ENCODE results near the gene THAP7.
"Not testable (repeated sequence)": the region's sequence is repeated elsewhere in the genome, so short reads cannot be mapped to it uniquely, and the experiment has no call there.

THAP7 gene

DNA sequence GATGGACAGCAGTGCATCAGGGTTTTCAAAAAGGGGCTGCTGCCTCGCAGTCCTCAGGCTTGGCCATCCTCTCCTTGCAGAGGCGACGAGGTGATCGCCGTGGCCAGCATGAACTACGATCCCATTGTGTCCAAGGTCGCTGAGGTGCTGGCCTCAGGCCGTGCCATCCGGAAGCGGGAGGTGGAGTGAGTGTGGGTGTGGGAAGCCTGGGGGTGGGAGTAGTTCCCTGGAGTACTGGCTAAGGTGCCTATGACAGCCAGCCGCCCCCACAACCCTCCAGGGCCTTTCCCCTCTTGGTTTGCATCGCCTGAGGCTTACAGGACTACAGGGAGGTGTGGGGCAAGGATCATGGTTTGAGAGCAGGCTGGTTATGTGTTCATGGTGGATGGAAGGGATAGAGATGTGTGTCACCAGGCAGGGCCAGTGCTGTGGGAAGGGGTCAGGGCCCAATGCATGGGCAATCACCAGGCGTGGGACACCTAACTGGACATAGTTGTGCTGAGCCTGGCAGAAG is 21.9 kb downstream of the THAP7 start:
- no peak for DNase-seq (ENCODE audit: low read depth in 2 of 2)

DNA sequence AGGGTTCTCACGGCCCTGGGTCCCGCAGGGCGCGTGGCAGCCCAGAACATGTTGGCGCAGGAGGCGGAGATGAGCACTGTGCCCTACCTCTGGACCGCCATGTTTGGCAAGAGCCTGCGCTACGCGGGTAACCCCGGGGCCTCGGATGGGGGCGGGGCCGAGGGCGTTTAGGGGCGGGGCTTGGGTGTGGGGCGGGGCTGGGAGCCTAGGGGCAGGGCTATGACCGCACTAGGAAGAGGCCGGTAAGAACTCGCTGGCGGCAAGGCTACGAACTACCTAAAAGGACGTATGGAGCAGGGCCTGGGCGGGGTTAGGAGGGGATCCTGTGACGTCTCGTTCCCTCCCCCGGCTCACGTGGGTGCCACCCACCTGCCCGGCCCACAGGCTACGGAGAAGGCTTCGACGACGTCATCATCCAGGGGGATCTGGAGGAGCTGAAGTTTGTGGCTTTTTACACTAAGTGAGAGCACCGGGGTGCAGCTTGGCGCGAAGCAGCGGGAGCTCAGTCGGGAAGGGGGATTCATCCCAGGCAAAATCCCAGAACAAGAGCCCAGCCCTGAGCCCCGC is 22.6 kb downstream of the THAP7 start:
- DNase-seq (ENCODE audit: low read depth in 2 of 2): peak; percentile 35 to 46

DNA sequence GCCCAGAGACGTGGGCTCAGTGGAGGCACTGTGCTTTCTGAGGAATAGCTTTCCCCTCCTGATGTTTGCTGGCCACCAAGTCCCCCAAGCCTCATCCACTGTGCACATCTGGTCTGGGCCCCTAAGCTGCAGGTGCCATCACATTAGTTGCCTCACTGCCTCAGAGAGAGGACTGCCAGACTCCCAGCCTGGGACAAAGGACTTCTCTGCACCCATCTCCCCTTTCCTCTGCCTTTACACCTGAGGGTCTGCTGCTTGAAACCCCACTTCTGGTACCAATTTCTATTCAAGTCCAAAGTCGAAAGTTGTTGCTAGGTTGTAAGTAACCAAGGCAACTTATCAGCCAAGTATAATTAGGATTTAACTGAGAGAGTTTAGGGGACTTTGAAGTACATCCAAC is 23.5 kb downstream of the THAP7 start:
- no peak for DNase-seq (ENCODE audit: low read depth in 2 of 2)

DNA sequence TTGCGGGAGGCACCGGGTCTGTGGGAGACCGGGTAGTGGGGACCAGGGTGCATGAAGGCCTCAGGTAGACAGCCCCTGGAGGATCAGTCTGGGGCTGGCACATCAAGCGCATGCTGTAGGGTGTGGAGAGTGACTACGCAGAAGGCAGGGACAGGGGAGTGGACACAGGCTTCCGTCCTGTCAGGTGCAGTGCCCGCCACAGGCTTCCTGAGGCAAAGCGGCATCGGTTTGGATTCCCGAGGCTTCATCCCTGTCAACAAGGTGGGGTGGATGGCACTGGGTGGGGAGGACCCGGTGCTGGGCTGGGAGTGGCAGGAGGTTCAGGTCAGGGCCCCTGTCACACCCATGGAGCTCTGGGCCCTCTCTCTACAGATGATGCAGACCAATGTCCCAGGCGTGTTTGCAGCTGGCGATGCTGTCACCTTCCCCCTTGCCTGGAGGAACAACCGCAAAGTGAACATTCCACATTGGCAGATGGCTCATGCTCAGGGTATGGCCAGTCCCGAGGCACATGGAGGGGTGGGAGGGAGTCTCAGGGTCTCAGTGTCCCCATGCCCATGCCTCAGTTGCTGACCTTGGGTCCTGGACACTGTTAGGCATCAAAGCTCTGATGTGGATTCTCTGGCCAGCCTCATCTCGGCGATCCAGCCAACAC is 24.3 kb downstream of the THAP7 start:
- DNase-seq (ENCODE audit: low read depth in 2 of 2): no peak

DNA sequence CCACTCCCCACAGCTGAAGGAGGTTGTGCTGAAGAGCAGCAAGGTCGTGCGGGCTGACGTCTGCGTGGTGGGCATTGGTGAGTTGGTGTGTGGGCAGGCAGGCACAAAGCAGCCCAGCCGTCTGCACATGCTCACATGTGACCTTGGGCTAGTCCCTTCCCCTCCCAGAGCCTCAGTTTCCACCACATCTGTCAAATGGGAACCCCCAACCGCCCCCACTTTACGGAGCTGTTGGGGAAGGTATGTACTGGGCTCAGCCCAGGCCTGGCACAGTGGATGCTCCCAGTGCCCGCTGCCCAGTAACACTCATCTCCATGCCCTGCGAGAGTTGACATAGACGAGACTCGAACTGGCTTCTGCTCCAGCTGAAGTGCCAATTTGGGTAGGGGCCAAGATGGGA is 24.9 kb downstream of the THAP7 start:
- DNase-seq (ENCODE audit: low read depth in 2 of 2): no peak

DNA sequence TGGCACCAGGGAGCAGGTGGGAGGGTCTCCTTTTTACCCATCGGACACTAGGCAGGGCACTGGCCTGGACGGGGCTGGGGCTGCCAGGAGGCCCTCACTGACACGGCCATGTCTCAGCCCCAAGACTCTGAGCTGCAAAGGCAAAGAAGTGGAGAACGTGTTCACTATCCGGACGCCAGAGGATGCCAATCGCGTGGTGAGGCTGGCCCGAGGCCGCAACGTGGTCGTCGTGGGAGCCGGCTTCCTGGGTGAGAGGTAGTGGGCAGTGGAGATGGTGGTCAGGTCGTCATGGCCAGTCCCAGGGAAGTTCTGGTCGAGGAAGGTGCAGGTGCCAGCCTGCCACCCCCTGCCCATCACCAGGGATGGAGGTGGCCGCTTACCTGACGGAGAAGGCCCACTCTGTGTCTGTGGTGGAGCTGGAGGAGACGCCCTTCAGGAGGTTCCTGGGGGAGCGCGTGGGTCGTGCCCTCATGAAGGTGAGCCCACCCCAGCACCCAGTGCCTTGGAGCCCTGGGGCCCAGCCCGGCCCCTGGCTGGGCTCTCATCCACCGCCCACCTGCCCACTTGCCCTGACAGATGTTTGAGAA is 25.5 kb downstream of the THAP7 start:
- no peak for DNase-seq (ENCODE audit: low read depth in 2 of 2)

DNA sequence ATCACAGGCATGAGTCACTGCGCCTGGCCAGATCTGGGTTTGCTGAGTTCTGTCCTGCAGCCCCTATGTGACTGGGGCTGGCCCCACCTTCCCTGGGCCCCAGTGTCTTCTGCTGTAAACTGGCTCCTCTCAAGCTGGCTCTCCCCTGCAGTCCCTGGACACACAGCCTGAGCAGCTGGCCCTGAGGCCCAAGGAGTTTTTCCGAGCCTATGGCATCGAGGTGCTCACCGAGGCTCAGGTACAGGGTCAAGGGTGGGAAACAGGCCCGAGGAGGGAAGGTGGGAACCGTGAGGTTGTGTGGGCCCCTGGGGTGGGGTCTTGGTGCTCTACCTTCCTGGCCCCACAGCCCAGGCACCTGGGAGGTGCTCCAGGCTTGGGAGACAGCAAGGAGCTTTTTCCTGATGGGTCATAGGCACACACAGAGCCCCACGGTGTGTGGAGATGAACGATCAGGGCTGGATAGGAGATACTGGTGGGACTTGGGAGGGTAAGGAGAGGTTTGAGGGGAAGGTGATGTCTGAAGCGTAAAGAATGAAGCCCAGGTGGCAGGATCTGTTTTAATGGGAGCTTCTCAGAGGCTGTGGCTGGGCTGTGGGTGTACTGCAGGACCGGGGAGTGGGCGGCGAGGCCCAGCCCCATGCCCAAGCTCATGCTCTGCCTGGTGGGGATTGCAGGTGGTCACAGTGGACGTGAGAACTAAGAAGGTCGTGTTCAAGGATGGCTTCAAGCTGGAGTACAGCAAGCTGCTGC is 26.2 kb downstream of the THAP7 start:
- DNase-seq (ENCODE audit: low read depth in 2 of 2): no peak

DNA sequence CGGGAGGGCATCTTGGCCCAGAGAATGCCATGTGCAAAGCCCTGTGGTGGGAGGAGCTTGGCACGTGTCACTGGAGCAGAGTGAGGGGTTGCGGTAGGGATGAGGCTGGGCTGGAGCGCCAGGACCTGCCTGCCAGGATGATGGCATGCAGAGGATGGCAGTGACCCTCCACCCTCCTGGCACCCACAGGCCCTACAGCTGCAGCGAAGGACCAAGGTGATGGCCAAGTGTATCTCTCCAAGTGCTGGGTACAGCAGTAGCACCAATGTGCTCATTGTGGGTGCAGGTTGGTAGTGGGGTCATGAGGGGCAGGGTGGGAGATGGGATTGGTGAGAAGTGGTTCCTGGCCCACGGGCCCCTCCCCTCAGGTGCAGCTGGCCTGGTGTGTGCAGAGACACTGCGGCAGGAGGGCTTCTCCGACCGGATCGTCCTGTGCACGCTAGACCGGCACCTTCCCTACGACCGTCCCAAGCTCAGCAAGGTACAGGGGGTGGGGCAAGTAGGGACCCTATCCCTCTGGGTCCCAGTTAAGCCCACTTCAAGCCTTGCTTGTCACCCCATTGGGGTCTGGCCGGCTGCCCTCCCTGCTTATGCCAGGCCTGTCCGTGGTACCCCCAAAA is 27.5 kb downstream of the THAP7 start:
- DNase-seq (ENCODE audit: low read depth in 2 of 2): no peak

DNA sequence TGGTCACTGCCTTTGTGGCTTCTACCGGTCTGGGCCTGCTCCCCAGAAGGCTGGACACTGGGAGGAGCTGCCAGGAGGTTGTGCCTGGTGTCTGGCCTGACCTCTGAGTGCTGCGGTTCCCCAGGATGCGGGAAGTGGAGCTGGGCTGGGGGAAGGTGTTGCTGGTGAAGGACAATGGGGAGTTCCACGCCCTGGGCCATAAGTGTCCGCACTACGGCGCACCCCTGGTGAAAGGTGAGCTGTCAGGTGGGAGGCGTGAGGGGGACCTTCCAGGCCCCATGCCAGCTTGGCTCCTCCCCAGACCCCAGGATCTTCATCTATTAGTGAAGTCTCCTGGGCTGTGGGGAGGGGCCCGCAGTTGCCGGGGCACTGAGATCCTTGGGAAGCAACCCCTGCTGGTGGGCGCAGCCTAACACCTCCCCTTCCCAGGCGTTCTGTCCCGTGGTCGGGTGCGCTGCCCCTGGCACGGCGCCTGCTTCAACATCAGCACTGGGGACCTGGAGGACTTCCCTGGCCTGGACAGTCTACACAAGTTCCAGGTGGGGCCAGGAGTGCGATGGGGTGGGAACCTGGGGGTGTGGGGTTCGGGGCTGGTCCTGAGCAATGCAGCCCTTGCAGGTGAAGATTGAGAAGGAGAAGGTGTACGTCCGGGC is 28.2 kb downstream of the THAP7 start:
- no peak for DNase-seq (ENCODE audit: low read depth in 2 of 2)

DNA sequence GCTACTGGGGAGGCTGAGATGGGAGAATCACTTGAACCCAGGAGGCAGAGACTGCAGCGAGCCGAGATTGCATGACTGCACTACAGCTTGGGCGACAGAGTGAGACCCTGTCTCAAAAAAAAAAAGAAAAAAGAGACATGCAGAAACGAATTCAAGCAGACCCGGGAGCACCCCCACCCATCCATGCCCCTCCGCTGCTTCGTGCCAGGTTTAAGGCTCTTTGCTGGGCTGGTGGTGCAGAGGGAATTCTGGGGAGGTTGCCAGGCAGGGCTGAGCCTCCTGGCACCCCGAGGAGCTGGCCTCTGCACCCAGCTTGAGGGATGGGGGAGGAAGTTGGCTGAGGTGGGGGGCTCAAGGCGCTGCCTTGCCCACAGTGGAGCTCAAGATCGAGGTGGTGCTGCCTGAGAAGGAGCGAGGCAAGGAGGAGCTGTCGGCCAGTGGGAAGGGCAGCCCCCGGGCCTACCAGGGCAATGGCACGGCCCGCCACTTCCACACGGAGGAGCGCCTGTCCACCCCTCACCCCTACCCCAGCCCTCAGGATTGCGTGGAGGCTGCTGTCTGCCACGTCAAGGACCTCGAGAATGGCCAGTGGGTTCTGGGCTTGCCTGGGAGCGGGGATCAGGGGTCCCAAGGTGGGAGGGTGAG is 28.9 kb downstream of the THAP7 start:
- no peak for DNase-seq (ENCODE audit: low read depth in 2 of 2)

DNA sequence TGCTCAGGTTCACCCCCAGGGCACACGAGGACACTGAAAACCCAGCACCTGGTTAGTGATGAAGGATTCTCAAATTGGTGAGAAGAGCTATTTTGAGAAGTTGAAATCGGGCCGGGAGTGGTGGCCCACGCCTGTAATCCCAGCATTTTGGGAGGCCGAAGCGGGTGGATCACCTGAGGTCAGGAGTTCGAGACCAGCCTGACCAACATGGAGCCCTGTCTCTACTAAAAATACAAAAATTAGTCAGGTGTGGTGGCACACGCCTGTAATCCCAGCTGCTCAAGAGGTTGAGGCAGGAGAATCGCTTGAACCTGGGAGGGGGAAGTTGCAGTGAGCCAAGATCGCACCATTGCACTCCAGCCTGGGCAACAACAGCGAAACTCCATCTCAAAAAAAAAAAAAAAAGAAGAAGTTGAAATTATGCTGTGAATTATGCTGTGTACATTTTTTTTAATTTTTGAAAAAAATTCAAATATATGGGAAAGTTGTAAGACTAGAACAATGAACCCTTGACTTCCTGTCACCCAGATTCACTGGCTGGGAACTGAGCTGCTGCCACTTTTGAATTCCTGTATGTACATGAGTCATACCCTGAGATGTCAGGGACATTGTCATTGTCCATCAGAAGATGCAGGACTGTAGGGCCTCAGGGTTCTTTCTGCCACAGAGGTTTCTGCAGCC is 29.8 kb downstream of the THAP7 start:
- not testable (repeated sequence) for DNase-seq (ENCODE audit: low read depth in 2 of 2)

DNA sequence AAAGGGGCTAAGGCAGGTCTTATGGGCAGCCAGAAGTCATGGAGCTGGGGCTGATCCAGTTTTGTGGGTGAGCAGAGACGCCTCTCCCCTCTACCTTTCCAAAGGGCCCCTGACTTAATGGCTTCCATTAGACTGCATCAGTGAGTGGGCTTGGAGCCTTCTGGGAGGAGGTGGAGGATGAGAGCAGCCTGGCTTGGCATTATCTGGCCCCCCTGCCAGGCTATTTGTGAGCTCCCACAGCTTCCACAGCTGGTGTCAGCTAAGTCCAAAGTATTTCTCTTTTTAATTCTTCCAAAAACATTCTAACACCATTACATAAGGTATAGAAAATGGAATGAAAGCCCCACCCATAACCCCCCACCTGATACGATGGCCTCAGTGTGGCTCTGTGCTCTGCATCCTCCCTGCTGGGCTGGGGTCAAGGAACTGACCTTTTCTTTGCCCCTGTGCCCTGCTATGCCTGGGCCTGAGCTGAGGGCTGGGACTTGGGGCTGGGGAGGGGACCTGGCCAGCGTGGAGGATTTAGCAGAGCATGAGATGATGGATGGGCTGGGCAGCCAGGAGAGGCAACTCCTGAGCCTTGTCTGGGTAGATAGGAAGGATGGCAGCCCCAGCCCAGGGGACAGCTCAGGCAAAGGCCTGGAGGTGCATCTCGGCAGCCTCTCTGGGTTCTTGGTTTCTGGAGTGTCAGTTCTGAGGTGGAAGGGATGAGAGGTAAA is 30.8 kb downstream of the THAP7 start:
- DNase-seq (ENCODE audit: low read depth in 2 of 2): no peak

DNA sequence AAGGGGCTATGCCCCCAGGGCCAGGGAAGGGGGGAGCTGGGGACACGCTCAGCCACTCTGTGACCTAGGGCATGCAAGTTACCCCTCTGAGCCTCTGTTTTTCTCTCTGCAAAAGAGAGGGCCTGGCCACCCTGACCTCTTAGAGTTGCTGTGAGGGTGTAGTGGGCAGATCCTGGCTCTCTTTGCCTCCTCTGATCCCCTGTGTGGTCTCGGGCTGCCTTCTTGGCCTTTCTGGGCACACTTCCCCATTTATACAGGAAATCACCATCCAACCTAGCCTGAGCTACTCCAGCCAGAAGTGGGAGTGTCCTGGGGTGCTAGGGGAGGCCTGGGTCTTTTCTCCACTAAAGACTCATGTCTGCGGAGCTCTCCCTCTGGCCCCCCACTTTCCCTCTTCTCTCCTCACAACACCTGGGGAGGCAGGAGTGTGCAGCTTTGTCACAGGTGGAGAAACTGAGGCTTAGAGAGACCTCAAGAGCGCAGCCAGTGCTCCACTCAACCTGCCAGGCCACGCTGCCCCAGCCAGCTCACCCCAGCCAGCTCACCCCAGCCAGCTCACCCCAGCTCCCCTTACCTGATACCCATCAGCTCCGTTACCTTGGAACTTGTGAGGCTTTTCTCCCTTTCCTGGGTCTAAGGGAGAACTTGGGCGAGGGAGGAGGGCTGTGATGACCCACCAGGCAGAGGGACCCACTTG is 33.5 kb downstream of the THAP7 start:
- no peak for DNase-seq (ENCODE audit: low read depth in 2 of 2)

DNA sequence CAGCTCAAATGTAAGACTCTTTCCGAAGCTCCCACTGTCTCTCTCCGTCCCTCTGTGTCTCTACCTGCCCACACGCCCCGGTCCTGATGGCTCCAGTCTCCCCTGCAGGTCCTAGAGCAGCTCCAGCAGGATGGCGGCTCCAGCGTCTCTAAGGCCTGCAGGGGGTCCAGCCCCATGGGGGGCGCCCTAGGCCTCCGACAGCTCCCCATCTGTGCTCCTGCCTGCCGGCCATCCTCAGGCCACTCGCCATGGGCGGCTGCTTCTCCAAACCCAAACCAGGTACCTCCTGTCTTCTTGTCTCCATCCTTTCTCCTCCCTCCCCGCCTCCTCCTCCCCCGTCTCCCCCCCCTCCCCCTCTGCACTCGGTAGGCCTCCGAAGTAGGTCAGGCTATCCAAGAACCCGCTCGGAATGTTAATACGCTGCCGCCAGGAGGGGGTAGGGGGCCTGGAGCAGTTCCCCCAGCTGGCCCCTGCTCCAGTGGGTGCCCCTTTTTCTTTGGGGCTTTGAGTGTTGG is 34.2 kb downstream of the THAP7 start:
- no peak for DNase-seq (ENCODE audit: low read depth in 2 of 2)

DNA sequence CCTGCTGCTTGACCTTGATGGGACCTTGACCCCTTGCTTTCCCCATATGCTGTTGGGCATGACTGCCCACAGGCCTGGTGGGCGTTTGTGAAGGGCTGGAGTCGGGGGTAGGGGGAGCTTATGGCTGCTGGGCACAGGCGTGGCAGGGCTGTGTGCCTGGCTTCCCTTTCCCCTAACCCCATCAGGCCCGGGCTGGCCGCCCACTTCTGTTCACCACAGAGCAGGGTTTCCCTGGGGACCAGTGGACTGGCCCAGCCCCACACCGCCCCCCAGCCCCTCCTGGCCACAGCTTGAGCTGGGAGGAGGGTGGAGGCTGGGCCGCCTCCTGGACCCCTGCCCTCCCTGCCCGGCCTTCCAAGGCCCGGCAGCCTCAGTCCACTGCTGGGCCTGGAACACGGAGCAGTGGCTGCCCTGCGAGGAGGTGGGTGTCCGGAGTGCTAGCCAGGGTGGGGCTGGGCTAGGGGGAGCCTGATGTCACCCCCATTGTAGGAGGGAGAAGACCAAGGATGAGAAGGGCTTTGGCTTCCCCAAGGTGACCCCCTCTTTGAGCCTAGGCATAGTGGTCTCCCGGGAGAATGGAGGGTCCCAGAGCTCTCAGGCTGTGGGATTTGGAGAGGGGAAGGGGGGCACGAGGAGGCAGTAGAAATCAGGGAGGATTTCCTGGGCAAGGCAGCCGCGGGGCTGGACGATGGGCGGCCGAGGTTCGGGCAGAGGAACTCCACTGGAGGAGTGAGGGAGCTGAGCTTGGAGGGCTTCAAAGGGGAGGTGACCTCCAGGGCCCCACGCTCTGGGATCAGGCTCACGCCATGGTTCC is 34.8 kb downstream of the THAP7 start, which contains the start of gene AIFM3:
Gene AIFM3, plus strand, starts transcription at position 373 of the 814 bp plus-strand sequence. CDS start 690 bp downstream, outside the sequence.
- DNase-seq (ENCODE audit: low read depth in 2 of 2): no peak

DNA sequence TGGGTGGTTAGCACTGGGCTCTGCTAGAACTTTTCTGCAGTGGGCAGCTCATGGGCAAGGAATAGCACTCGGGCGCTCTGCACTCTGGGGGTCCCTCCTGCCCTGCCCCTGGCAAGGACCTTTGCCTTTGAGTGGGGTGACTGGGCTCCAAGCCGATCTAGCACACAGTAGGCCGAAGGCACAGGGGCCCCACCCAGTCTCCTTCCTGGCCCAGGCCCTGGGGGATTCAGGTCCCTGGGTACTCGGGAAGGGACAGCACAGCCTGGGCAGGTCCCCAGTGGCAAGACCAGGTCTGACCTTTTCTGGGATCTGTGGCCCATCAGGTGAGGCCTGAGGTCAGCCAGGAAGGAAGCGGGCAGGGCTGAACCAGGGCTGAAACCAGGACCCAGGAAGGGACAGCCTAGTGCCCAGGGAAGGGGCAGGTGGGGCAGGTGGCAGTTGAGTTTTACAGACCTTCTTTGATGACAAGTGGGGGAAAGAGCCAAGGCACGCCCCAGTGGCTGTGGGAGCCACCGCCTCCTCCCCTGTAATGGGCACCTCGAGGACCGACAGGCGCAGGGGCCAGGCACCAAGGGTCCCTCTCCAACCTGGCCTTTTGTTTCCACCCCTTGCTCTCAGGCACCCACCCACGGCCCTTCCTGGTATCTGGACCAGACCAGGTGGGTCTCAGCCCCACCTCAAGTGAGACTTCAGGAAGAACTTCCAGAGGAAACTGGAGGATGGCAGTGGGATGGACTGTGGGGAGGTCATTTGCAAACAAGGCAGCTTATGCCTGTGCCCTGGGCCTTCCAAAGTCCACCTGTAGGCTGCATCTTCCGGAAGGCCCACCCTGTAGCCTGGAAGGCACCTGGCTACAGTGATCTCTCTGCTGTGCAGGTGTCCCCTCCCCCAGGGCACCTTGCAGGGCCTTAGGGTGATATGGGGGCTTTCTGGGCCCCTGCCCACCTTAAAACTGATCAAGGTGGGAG is 35.7 kb downstream of the THAP7 start:
- DNase-seq (ENCODE audit: low read depth in 2 of 2): no peak

All from stimulated activated CD8-positive, alpha-beta memory T cell treated with anti-CD3 and anti-CD28 coated beads, Interleukin-15, amount 100 ng/mL, for 4 hours (primary cell).